GM18519 (cell line): ENCODE measurements around the gene KCNAB2.

Source experiments
- ATAC-seq: cut with Tn5 transposase; IDR thresholded peaks from one replicate; pipeline ENCODE4 v1.9.1; 2021; ENCODE audit warnings: mild to moderate bottlenecking, moderate library complexity; ENCODE audit not compliant: unreplicated experiment, low FRiP score

The KCNAB2 gene

DNA sequence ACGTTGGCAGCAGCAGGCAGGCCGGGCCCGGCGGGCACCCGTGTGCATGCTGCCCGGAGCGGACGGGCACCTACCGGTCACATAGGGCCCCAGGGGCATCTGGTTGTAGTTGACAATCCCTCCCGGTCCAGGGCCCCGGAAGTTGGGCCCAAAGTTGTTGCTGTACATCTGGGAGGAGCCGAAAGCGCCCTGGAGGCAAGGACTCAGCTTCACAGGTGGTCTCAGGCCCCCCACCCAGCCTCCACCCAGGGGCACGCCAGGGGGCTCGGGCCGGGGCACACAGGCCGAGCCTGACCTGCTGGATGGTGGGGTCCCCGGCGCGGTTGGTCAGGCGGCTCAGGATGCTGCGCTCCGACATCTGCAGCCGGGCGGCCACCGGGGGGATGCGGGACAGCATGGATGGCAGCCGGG is 60.6 kb downstream of the KCNAB2 start:
- ATAC-seq = no peak

DNA sequence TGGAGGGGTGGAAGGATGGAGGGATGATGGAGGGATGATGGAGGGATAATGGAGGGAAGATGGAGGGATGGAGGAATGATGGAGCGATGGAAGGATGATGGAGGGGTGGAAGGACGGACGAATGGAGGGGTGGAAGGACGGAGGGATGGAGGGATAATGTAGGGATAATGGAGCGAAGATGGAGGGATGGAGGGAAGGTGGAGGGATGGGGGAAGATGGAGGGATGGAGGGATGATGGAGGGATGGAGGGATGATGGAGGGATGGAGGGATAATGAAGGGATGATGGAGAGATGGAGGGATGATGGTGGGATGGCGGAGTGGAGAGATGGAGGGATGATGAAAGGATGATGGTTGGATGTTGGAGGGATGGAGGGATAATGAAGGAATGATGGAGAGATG is 61.3 kb downstream of the KCNAB2 start:
- ATAC-seq = no peak

DNA sequence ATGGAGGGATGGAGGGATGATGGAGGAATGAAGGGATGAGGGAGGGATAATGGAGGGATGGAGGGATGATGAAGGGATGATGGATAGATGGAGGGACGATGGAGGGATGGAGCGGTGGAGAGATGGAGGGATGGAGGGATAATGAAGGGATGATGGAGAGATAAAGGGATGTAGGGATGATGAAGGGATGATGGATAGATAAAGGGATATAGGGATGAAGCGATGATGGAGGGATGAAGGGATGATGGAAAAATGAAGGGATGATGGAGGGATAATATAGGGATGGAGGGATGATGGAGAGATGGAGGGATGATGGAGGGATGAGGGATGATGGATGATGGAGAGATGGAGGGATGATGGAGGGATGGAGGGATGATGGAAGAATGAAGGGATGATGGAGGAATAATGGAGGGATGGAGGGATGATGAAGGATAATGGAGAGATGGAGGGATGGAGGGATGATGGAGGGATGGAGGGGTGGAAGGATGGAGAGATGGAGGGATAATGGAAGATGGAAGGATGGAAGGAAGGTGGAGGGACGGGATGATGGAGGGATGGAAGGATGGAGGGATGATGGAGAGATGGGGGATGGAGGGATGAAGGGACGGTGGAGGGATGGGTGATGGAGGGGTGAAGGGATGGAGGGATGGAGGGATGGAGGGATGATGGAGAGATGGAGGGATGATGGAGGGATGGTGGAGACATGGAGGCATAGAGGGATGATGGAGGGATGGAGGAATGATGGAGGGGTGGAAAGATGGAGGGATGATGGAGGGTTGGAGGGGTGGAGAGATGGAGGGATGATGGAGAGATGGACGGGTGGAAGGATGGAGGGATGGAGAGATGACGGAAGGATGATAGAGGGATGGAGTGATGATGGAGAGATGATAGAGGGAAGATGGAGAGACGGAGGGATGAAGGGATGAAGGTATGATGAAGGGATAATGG is 62.0 kb downstream of the KCNAB2 start:
- ATAC-seq = no peak

DNA sequence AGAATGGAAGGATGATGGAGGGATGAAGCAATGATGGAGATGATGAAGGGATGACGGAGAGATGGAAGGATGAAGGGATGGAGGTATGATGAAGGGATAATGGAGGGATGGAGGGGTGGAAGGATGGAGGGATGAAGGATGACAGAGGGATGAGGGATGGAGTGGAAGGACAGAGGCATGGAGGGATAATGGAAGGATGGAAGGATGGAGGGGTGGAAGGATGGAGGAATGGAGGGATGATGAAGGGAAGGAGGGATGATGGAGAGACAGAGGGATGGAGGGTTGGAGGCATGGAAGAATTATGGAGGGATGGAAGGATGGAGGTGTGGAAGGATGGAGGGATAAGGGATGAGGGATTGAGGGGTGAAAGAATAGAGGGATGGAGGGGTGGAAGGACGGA is 62.8 kb downstream of the KCNAB2 start:
- no peak for ATAC-seq

DNA sequence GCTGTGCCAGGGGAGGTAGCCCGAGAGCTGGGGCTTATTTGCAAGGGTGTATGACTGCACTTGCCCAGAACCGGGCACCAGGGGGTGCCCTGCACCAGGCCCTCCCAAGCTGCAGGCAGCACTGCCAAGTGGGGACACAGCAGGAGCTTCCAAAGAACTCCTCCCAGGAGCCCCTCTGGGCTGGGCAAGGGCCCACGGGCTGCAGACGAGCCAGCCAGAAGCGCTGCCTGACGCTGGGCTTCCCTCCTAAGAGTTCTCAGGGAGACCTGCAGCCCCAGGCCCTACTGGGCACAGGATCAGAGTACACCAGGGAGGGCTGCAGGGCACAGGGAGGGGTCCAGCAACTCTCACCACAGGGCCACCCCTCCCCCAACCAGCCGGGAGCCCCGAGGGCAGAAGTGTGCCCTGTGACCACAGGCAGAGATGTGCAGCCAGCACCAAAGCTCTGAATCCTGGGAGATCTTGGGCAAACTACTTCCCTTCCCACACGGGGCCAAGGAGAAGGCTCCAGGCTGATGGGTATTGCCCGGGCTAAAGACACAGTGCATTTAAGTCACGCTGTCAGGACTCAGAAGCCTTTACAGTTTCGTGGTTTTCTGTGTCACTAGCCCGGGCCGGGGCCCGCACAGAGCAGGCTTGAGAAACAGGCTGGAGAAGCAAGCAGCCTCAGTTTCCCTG is 63.4 kb downstream of the KCNAB2 start:
- ATAC-seq = no peak

DNA sequence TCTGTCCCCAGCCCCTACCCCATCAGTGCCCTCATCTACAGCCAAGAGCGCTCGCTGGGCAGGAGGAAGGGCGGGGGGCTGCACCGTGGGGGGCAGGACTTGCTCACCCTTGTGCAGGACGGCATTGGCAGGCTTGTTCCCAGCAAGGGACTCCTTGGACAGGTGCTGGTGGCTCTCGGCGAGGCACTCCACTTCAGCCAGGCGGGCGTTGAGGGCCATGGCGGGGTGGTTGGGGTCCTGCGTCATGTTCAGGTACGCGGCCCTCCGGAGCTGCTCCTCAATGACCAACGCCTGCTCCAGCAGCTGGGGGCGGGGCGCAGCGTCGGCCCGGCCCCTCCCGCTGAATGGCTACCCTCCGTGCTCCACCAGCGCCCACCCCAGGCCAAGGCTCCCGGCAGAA is 64.0 kb downstream of the KCNAB2 start:
- no peak for ATAC-seq

DNA sequence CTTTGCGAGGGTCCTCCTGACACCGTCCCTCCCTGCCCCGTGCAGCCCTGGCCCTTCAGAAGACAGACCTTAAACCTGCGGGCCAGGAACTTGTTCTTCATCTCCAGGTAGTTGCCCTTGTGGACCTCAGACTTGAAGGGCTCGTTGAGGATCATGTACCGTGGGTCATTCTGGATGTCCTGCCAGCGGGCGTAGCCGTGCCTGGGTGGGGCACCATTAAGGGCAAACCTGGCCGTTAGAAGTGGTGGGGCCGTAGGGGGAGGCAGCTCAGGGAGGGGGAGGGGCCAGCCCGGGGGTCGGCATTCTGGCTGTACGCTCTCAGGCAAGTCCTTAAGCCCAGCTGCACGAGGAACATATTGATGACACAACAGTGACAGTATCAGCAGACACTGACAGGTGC is 64.6 kb downstream of the KCNAB2 start:
- no peak for ATAC-seq

DNA sequence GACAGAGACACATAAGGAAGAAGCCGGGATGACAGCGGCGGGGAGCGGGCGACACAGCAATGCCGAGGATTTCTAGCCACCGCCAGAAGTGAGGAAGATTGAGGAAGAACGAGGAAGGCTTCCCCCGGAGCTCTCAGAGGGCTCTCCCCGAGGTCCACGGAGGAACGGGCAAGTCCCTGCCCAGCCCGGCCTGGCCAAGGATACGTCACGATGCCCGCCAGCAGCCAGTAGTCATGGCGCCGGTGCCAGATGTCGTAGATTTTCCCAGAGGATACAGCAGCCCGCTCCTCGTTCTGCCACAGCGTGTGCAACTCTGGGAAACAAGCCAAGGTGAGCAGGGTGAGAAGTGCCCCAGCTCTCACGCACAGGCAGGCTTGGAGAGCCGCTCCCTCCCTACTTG is 65.9 kb downstream of the KCNAB2 start:
- no peak for ATAC-seq

DNA sequence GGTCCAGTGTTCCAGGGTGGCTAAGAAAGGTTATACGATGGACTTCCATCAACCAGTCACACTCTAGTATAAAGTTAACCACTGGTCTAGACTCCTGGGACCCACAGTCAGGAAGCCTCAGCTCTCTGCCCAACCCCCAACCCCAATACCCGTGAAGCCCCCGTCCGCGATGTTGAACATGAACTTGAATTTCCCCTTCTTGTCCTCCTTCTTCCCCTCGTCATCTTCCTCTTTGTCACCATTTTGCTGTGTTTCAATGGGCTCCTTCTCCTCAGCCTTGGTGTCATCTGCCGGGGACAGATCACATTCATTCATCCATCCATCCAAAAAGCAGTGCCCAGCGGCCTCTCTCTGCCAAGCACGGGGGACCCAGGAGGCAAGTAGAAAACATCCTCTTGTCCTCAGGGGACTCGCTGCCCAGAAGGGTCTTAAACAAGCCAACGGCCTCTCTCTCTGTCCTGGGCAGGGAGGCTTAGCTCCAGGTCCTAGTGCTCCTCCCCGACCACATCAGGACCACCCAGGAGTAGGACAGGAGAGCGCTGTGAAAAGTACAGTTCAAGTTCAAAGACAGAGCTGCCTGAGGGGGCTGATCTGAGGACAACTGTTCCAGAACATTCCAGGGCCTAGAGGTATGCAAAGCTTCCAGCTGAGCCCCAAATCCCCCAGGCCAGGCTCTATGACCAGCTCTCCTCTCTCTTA is 66.5 kb downstream of the KCNAB2 start:
- no peak for ATAC-seq

DNA sequence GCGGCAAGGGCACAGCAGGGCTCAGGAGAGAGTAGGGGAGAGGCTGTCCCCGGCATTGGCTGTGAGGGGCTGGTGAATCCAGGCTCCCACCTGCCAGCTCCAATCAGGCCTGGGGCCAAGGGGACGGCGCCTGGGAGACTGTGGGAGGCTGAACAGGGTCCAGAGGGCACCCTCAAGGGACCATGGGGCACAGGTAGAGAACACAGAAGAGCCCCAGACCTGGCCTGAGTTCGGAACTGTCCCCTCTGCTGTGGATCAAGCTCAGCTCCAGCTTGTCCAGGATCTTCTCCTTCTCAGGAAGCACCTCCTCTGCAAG is 67.0 kb downstream of the KCNAB2 start:
- no peak for ATAC-seq

DNA sequence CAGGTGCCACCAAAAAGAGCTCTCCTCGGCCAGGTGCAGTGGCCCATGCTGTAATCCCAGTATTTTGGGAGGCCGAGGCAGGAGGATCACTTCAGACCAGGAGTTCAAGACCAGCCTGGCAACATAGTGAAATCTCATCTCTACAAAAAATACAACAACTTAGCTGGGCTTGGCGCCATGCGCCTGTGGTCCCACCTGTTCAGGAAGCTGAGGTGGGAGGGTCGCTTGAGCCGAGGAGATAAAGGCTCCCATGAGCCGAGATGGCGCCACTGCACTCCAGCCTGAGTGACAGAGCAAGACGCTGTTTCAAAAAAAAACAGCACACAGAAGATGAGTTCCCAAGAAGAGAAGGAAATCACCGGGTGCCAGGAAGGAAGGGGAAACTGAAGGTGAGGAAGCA is 67.4 kb downstream of the KCNAB2 start:
- ATAC-seq = no peak

DNA sequence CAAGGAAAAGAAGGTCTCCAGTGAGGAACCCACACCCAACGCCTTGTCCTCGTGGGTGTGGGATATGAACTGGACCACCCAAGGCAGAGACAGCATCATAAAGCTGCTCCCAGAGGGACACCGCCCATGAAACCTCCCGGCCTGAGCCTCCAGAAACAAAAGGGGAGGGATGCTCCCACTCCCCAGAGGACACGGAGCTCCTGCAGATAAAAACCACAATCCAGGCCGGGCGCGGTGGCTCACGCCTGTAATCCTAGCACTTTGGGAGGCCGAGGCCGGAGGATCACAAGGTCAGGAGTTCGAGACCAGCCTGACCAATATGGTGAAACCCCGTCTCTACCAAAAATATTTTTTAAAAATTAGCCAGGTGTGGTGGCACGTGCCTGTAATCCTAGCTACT is 68.1 kb downstream of the KCNAB2 start:
- no peak for ATAC-seq

DNA sequence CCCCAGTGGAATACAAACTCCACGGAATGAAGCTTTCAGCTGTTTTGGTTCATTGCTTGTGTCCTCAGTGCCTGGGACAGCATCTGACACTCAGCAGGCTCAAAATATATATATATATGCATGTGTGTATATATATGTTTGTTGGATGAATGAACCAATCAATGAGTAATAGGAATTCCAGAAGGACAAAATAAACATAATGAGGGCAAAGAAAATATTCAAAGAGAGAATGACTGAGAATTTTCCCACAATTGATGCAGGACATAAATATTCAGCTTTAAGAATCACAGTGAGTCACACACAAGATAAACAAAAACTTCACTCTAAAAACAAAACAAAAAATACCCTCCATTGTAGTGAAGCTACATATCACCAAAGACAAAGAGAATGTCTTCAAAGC is 70.4 kb downstream of the KCNAB2 start:
- no peak for ATAC-seq

DNA sequence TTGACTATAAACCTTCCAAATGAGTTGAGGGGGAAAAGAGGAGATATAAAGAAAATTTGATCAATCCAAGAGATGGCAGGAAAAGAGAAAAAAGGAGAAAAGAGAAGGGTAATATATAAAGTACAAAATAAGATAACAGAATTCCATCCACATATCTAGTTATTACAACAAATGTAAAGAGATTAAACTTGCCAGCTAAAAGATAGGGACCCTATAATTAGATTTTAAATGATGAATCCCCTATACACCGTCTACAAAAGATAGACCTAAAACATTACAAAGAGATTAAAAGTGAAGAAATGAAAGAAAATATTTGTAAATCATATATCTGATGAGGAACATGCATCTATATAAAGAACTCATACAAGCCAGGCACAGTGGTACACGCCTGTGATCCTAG is 71.4 kb downstream of the KCNAB2 start:
- no peak for ATAC-seq

DNA sequence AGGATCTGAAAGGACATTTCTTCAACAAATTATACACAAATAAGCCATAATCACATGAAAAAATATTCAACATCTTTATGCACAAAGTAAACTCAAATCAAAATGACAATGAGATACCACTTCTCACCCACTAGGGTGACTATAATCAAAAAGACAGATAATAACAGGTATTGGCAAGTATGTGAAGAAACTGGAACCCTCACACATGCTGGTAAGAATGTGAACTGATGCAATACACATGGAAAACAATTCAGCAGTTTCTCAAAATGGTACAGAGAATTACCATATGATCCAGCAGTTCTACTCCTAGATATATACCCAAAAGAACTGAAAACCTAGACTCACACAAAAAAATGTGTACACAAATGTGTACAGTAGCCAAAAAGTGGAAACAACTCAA is 71.9 kb downstream of the KCNAB2 start:
- ATAC-seq = no peak

DNA sequence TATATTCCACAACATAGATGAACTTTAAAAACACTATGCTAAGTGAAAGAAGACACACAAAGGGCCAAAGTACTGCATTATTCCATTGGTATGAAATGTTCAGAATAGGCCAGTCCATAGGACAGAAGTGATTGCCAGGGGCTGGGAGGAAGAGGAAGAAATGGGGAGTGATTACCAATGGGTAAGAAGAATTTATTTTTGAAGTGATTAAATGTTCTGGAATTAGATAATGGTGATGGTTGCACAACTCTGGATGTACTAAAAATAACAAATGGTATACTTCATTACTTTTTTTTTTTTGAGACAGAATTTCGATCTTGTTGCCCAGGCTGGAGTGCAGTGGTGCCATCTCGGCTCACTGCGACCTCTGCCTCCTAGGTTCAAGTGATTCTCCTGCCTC is 72.7 kb downstream of the KCNAB2 start:
- no peak for ATAC-seq

DNA sequence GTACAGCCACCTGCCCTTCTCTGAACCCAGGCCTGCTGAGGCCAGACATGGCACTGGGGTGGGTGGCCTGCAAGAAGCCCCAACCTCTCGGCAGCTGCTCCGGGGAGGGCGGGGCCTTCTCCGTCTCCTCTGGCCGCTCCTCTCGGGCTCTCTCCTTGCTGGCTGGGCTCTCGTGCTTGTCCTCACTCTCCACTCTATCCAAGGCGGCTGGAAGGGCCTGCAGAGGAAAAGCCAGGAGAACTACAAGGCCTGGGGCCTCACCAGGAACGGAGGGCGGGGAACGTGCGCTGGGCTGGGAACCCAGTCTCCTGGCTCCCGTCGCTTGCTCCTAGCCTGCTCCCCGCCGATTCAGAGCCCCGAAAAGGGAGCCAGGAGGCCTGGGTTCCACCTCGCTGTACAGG is 75.3 kb downstream of the KCNAB2 start:
- no peak for ATAC-seq

DNA sequence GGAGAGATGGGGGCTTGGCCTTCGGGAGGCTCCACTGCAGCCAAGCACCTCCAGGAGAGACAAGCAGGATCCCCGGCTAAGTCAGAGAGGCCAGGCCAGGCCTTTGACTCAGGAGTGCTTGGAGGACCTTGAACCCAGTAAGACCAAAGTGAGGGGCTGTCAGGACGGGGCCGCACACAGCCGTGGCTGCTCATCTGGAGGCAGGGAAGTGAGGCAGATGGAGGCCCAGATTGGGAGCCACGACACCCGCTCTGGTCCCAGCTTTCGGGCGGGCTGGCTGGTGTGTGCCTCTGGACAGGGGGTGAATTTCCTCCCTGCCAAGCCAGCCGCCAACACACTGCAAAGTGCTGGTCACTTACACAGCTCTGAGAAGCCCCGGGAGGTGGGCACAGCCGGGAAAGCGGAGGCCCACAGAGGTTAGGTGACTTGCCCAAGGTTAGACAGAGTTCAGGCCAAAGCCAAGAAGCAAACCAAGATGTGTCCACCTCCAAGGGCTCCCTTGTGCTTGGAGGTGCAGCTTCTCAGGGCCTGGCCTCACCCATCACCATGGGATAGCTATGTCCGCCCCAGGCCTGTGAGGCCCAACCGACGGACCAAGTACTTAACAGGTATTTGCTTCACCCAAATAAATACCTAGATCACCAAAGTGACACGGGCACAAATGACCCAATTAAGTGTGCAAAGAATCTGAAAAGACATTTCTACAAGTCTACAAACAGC is 76.1 kb downstream of the KCNAB2 start:
- ATAC-seq = no peak

DNA sequence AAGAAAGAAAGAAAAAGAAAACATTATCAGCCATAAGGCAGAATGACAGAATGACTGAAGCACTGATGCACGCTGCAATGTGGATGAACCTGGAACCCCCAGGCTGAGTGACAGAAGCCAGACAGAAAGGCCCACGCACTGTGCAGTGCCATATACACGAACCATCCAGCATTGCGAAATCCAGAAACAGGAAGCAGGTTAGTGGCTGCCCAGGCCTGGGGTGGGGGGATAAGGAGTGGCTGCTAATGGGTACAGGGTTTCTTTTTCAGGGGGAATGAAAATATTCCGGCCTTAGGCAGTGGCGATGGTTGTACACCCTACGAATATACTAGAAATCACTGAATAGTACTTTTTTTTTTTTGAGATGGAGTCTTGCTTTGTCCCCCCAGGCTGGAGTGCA is 77.4 kb downstream of the KCNAB2 start:
- no peak for ATAC-seq

DNA sequence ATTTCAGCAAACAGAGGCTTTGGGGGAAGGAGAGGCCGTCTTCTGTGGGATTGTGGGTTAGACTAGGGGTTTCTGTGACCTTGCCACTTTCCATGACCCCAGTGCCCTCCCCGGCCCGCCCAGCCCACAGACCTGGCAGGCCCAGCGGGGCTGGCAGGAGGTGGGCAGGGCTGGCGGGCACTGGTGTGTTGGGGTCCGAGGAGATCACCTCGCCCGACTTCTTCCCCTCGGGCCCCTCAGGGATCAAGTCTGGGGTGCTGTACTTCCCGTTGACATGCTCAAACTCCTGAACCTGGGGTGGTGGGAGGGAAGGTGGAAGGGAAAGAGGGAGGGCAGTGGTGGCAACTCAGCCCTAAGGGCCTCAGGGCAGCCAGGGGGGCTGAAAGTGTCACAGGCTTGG is 78.1 kb downstream of the KCNAB2 start:
- no peak for ATAC-seq

DNA sequence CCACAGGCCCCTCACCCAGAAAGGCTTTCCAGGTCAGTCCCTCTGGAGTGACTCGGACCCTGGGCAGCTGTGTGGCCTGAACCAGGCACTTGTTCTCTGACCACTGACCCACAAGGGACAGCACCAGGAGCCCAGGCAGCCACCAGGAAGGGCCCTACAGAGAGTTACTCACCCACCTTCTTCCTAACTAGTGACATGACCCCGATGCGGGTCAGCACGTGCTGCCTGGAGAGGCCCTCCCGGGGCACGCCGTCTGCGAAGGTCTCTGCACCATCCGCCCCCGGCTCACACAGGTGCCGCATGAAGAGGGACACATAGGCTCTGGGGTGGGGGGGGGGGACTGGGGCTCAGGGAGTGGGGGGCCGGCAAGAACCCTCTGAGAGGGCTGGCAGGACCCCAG is 78.7 kb downstream of the KCNAB2 start:
- no peak for ATAC-seq
